Measurements from ENCODE around the gene EML6. TPM values are rescaled to one million over a fixed set of nuclear protein-coding genes. Genes with fewer than 3 reads are reported as not detected.

Gene EML6
- total RNA-seq, 1 donor from 2014 or later, result 8.1 TPM

GRCh38 chr2:54716375-54716774 is 7.1 kb upstream of the EML6 start:
- no peak for DNase-seq (ENCODE audit: low read depth, low spot score)
- H3K9me3 Mint-ChIP-seq, result no peaks in the 10 kb centered on the region
- no peak overlapping the region for H3K4me3 Mint-ChIP-seq
- H3K27me3 Mint-ChIP-seq (ENCODE audit: low read depth), result peaks cover 25% of the 10 kb centered on the region
- no peaks in the 10 kb centered on the region for H3K36me3 Mint-ChIP-seq (ENCODE audit: low read depth)
- peaks cover 4% of the 10 kb centered on the region for H3K4me1 Mint-ChIP-seq
- TF ChIP-seq, protein P1, sequence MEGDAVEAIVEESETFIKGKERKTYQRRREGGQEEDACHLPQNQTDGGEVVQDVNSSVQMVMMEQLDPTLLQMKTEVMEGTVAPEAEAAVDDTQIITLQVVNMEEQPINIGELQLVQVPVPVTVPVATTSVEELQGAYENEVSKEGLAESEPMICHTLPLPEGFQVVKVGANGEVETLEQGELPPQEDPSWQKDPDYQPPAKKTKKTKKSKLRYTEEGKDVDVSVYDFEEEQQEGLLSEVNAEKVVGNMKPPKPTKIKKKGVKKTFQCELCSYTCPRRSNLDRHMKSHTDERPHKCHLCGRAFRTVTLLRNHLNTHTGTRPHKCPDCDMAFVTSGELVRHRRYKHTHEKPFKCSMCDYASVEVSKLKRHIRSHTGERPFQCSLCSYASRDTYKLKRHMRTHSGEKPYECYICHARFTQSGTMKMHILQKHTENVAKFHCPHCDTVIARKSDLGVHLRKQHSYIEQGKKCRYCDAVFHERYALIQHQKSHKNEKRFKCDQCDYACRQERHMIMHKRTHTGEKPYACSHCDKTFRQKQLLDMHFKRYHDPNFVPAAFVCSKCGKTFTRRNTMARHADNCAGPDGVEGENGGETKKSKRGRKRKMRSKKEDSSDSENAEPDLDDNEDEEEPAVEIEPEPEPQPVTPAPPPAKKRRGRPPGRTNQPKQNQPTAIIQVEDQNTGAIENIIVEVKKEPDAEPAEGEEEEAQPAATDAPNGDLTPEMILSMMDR (conservative IDR thresholded peaks at IDR 0.05), result no peak
- H3K27ac Mint-ChIP-seq (ENCODE audit: unreplicated experiment), result no peak overlapping the region

DNA sequence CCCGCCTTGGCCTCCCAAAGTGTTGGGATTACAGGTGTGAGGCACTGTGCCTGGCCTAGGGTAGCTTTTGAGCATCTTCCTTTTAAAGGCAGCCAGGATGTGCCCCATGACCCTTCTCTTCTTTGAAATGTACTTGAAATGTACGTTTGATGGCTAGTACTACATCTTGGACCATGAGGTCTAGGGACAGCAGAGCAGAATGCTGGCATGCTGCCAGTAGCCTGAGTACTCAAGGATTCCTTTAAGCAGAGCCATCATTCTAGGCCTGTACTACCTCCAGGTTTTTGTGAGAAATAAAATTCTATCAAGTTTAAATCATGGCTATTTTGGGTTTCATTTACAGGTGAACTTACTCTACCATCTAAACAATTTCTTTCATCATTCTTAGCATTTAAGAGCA is 2.9 kb upstream of the EML6 start:
- Mint-ChIP-seq H3K27me3 (ENCODE audit: low read depth) (peaks cover 39% of the 10 kb centered on the region), H3K4me3 (no peak overlapping the region), H3K36me3 (ENCODE audit: low read depth) (no peaks in the 10 kb centered on the region), H3K9me3 (no peaks in the 10 kb centered on the region), H3K27ac (ENCODE audit: unreplicated experiment) (no peak overlapping the region), H3K4me1 (peaks cover 19% of the 10 kb centered on the region)
- TF ChIP-seq, protein P1 (conservative IDR thresholded peaks at IDR 0.05), result no peak
- no peak for DNase-seq (ENCODE audit: low read depth, low spot score)

GRCh38 chr2:54722641-54723040 is 821 bp upstream of the EML6 start:
- peak overlapping the region; percentile 93 for H3K4me3 Mint-ChIP-seq
- no peak for DNase-seq (ENCODE audit: low read depth, low spot score)
- no peak overlapping the region for H3K27ac Mint-ChIP-seq (ENCODE audit: unreplicated experiment)
- H3K27me3 Mint-ChIP-seq (ENCODE audit: low read depth), result peaks cover 57% of the 10 kb centered on the region
- no peaks in the 10 kb centered on the region for H3K36me3 Mint-ChIP-seq (ENCODE audit: low read depth)
- TF ChIP-seq, protein P1 (conservative IDR thresholded peaks at IDR 0.05), result no peak
- peaks cover 22% of the 10 kb centered on the region for H3K4me1 Mint-ChIP-seq
- no peaks in the 10 kb centered on the region for H3K9me3 Mint-ChIP-seq

DNA sequence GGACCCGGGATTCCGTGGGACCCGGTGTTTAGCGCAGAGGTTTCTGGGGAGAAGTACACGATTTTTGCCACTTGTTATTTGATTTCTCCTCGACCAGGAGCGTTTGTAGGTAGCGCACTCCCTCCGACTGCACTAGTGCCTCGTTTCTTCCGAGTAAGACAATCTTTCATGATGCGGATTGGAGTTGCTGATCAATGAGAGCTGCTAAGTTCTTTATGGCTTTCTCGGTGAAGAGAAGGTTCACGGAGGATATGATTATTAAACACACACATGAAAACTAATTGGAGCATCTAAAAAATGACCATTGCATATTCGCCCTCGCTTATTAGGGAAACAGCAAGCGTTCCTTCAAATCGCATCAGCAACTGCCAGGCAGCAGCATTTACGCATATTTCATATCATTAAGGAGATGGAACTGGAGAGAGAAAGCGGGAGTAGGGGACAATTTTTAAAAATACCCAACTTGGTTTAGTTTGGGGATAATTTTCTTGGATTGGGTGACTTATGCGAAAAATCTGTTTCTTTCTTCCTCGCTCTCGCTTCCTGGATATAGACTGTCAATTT is 616 bp downstream of the EML6 start:
- H3K4me3 Mint-ChIP-seq, result peak overlapping the region; percentile 93
- H3K36me3 Mint-ChIP-seq (ENCODE audit: low read depth), result no peaks in the 10 kb centered on the region
- TF ChIP-seq, protein P1 (conservative IDR thresholded peaks at IDR 0.05), result peak; percentile 12
- H3K27ac Mint-ChIP-seq (ENCODE audit: unreplicated experiment), result no peak overlapping the region
- H3K9me3 Mint-ChIP-seq, result no peaks in the 10 kb centered on the region
- no peak for DNase-seq (ENCODE audit: low read depth, low spot score)
- peaks cover 56% of the 10 kb centered on the region for H3K27me3 Mint-ChIP-seq (ENCODE audit: low read depth)
- H3K4me1 Mint-ChIP-seq, result peaks cover 22% of the 10 kb centered on the region

GRCh38 chr2:54724560-54725342 is 1.3 kb downstream of the EML6 start:
- peak; percentile 31 for DNase-seq (ENCODE audit: low read depth, low spot score)
- peaks cover 52% of the 10 kb centered on the region for H3K27me3 Mint-ChIP-seq (ENCODE audit: low read depth)
- H3K4me1 Mint-ChIP-seq, result peaks cover 22% of the 10 kb centered on the region
- TF ChIP-seq, protein P1 (conservative IDR thresholded peaks at IDR 0.05), result no peak
- H3K27ac Mint-ChIP-seq (ENCODE audit: unreplicated experiment), result no peak overlapping the region
- H3K36me3 Mint-ChIP-seq (ENCODE audit: low read depth), result no peaks in the 10 kb centered on the region
- H3K4me3 Mint-ChIP-seq, result peak overlapping the region; percentile 96
- no peaks in the 10 kb centered on the region for H3K9me3 Mint-ChIP-seq
